HG02840 (cell line): ENCODE results near the gene SERTAD1.
"Not testable (repeated sequence)": the region's sequence is repeated elsewhere in the genome, so short reads cannot be mapped to it uniquely, and the experiment has no call there.

Source experiments
- ATAC-seq: cut with Tn5 transposase; IDR thresholded peaks from one replicate; pipeline ENCODE4 v1.9.1; 2021; ENCODE audit warnings: mild to moderate bottlenecking, moderate library complexity, moderate number of reproducible peaks; ENCODE audit not compliant: unreplicated experiment, low FRiP score

The SERTAD1 gene

GRCh38 chr19:40423938-40424337 is 1.9 kb downstream of the SERTAD1 start:
- no peak for ATAC-seq

GRCh38 chr19:40422748-40423566 is 2.8 kb downstream of the SERTAD1 start:
- ATAC-seq = no peak

GRCh38 chr19:40421993-40422747 is 3.6 kb downstream of the SERTAD1 start:
- ATAC-seq = no peak

GRCh38 chr19:40420766-40421765 is 4.7 kb downstream of the SERTAD1 start:
- no peak for ATAC-seq

- no peak for ATAC-seq
Observed at GRCh38 chr19:40420451-40420765, 5.4 kb downstream of the SERTAD1 start.

GRCh38 chr19:40419780-40420179 is 6.0 kb downstream of the SERTAD1 start:
- no peak for ATAC-seq

GRCh38 chr19:40419066-40419612 is 6.7 kb downstream of the SERTAD1 start:
- no peak for ATAC-seq

GRCh38 chr19:40418040-40418439 is 7.8 kb downstream of the SERTAD1 start:
- no peak for ATAC-seq

- ATAC-seq = no peak
Observed at GRCh38 chr19:40417643-40417981, 8.2 kb downstream of the SERTAD1 start.

GRCh38 chr19:40416918-40417642 is 8.7 kb downstream of the SERTAD1 start:
- no peak for ATAC-seq

GRCh38 chr19:40415768-40416167 is 10.0 kb downstream of the SERTAD1 start:
- ATAC-seq = no peak

- no peak for ATAC-seq
Observed at GRCh38 chr19:40414542-40415535, 11.0 kb downstream of the SERTAD1 start.

GRCh38 chr19:40413291-40413845 is 12.4 kb downstream of the SERTAD1 start, which contains the start of gene PRX:
Gene PRX, minus strand, starts transcription at chr19:40413378. Its CDS starts 5,446 bp downstream, at chr19:40407932.
- ATAC-seq = no peak

- no peak for ATAC-seq
Observed at GRCh38 chr19:40412866-40413265, 12.9 kb downstream of the SERTAD1 start.

GRCh38 chr19:40411958-40412499 is 13.8 kb downstream of the SERTAD1 start:
- no peak for ATAC-seq

- no peak for ATAC-seq
Observed at GRCh38 chr19:40411125-40411842, 14.5 kb downstream of the SERTAD1 start.

- no peak for ATAC-seq
Observed at GRCh38 chr19:40410030-40410389, 15.8 kb downstream of the SERTAD1 start.

GRCh38 chr19:40408598-40408925 is 17.2 kb downstream of the SERTAD1 start:
- not testable (repeated sequence) for ATAC-seq
